GM13976 (cell line): ENCODE results near the gene SF3B3.

Experiments used
- DNase-seq: peaks from one replicate; pipeline ENCODE4 v3.0.0; 2012; ENCODE audit warnings: low spot score
- in situ Hi-C: fragments of 300-500 bp; cut with MboI; formaldehyde crosslinking; loops from one replicate; pipeline ENCODE4 v1.12.0; 2022; ENCODE audit warnings: low sequenced_read_pairs, mixed read lengths, inconsistent platforms; ENCODE audit not compliant: unreplicated experiment
- TF ChIP-seq, protein P1 (sequence below): IDR thresholded peaks from 2 replicates; pipeline ENCODE4 v1.5.1; 2012; ENCODE audit warnings: borderline replicate concordance, mild to moderate bottlenecking; ENCODE audit not compliant: insufficient read depth; ENCODE audit errors: extremely low read depth, missing control alignments, control extremely low read depth

The SF3B3 gene

DNA sequence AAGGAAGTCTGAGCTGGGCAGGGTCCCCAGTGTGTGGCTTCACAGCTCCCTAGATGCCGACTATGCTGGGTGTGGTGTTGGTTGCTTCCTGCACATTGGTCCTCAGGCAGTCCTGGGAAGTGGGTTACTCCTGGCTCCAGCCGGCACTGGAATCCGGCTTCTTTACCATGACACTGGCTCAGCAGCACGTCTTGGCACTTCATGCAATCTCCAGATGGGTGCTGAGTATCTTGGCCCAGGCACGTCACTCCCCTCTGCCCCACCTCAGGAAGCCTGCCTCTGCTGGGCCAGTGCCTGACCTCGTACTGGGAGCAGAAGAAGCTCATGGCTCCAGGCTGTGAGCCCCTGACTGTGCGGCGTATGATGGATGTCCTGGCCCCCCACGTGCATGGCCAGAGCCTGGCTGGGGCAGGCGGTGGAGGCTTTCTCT is 44.7 kb upstream of the SF3B3 start:
- DNase-seq = no peak
- in situ Hi-C loops = no loop called here
- TF ChIP-seq, protein P1, sequence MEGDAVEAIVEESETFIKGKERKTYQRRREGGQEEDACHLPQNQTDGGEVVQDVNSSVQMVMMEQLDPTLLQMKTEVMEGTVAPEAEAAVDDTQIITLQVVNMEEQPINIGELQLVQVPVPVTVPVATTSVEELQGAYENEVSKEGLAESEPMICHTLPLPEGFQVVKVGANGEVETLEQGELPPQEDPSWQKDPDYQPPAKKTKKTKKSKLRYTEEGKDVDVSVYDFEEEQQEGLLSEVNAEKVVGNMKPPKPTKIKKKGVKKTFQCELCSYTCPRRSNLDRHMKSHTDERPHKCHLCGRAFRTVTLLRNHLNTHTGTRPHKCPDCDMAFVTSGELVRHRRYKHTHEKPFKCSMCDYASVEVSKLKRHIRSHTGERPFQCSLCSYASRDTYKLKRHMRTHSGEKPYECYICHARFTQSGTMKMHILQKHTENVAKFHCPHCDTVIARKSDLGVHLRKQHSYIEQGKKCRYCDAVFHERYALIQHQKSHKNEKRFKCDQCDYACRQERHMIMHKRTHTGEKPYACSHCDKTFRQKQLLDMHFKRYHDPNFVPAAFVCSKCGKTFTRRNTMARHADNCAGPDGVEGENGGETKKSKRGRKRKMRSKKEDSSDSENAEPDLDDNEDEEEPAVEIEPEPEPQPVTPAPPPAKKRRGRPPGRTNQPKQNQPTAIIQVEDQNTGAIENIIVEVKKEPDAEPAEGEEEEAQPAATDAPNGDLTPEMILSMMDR = no peak

DNA sequence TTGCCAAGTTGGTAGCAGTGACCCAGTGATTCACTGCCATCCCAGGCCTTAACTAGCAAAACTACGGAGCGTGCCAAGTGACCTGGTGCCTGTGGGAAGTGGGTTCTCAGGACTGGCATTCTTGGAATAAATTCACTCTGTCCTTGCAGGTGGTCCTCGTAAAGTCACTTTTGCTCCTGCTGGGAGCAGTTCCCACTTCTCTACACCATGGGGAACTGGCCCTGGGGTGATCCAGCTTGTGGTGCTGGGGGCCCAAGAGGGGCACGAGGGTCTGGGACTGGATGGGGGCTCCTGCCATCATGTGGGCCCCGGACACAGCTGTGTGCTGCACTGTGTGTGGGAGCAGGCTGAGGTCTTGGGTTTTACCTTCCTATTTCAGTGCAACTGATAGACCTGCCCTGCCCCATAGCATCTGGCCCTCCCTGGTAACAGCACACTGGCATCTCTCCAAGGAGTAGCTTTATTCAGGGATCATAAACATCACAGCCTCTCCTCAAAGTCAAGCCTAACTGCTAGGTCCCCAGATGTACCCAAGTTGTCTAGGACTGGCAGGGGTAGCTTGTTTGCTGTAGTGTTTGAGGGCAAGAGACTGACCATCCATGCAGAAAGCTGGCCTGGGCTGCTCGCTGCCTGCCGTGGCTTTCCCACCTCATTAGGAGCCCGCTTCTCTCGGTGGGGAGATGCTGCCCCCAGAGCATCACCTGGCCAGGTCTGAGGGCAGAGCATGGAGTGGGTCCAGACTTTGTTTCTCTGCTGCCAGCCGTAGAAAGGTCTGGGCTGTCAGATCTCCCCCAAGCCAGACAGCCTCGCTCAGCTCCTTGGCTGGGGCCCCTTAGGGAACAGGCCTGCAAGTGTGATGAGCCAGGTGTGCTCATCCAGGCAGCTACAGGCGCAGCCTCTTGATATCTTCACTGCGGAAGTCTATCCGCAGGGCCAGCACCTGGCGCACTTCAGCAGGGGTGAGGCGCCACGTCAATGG is 43.2 kb upstream of the SF3B3 start:
- DNase-seq = no peak
- TF ChIP-seq, protein P1 = no peak
- in situ Hi-C loops = no loop called here

DNA sequence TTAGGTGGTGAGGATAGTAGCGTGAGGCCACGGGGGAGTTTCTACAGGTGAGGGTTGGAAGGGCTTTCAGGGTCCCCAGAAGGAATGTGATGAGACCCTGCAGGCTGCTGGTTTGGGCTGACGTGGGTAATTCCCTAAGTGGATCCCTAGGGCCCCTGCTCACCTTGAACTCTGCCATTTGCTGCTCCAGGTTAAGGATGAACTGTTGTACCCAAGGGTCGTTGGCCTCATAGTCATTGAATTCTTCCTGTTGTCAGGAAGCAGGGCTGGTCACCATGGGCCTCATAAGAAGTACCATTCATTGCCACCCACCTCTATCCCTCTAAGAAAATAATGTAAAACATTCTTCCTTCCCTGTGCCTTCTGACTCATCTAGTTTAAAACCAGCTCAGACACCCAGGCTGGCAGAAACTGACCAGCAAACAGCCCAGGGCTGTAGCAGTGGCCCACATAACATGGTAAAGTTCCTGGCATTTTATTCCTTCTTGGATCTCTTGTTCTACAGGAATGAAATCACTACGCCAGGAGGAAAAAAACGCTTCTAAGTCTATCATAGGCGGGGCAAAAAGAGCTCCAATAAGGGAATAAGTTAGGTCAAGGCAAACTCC is 41.6 kb upstream of the SF3B3 start:
- DNase-seq = no peak
- TF ChIP-seq, protein P1 = no peak
- in situ Hi-C loops = no loop called here

DNA sequence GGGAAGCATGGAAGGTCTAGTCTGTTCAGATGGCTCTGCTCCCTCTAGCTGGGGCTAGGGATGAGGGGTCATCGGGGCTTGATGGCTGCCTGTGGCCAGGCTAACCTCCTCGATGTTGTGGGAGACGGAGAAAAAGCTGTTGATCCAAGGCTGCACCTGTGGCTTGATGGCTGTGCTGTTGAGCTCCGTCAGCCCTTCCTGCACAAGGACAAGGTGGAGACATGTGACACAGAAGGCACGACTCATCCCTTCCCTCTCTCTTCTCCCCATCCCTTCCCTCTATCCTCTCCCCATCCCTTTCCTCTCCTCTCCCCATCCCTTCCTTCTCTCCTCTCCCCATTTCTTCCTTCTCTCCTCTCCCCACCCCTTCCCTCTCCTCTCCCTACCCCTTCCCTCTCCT is 41.0 kb upstream of the SF3B3 start:
- in situ Hi-C loops = no loop called here
- TF ChIP-seq, protein P1 = no peak
- no peak for DNase-seq

DNA sequence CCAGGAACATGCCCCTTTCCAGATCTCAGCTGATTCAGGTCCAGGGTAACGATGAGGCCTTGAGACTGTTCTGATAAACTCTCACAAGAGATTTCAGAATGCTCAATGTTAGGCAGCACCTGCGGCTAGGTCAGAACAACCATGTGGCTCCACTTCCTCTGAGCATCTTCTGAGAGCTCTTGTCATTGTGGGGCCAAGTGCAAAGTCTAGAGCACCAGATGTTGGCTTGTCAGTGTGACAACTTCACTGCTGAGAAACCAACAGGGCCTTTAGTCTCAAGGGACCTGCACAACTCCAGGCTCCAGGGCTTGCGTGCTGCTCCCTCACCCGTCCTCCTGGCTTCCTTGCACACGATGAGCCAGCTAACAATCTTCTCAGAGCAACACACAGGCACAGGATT is 40.2 kb upstream of the SF3B3 start:
- peak; percentile 59 for DNase-seq
- TF ChIP-seq, protein P1 = no peak
- in situ Hi-C loops = no loop called here

DNA sequence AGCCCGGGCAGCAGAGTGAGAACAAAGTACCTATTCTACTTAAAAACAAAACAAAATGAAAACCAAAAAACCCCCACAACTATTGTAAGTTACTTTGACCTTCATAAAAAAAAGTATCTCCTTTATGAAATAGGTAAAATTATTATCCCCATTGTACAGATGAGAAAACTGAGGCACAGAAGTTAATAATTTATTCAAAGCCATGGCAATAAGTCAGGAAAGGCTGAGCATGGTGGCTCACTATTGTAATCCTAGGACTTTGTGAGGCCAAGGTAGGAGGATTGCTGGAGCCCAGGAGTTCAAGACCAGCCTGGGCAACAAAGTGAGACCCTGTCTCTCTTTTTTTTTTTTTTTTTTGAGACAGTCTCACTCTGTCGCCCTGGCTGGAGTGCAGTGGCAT is 38.7 kb upstream of the SF3B3 start:
- TF ChIP-seq, protein P1 = no peak
- no peak for DNase-seq
- in situ Hi-C loops = no loop called here
